Stimulated activated CD8-positive, alpha-beta memory T cell treated with anti-CD3 and anti-CD28 coated beads, Interleukin-7, amount 100 ng/mL, for 24 hours (primary cell): ENCODE data around the gene SNURF.
"Not testable (repeated sequence)": the region's sequence is repeated elsewhere in the genome, so short reads cannot be mapped to it uniquely, and the experiment has no call there.

Source experiments
- DNase-seq: peaks from one replicate; pipeline ENCODE4 v3.0.0-alpha.2; 2020; ENCODE audit warnings: low read depth

SNURF gene

DNA sequence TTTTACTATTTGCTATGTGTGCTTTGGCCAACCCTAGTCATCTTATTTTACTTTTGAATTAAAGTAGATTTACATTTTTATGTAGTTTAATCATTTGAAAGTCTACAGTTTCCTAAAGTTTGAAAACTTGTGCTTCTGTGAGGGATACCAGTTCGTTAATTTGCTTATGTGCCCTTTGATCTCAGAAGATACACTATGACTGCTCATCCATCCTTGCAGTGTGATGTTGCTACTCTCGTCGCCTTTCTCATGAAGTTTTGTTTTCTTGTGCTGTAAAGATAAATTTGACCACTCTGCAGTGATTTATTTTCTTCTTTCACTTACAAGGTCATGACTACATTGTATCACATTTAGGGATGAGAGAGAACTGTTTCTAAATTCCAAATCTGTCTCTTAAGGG, 16.3 kb downstream of the SNURF start:
- no peak for DNase-seq

DNA sequence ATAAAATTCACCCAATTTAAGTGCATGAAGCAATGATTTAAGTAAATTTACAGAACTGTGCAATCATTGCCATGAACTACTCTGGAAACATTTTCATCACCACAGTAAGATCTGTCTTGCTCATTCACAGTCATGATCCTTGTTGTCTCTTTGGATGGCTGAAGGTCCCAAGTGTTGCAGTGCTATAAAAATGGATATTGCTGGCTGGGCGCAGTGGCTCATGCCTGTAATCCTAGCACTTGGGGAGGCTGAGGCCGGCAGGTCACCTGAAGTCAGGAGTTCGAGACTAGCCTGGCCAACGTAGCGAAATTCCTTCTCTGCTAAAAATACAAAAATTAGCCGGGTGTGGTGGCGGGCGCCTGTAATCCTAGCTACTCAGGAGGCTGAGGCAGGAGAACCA, 17.0 kb downstream of the SNURF start:
- DNase-seq: no peak

DNA sequence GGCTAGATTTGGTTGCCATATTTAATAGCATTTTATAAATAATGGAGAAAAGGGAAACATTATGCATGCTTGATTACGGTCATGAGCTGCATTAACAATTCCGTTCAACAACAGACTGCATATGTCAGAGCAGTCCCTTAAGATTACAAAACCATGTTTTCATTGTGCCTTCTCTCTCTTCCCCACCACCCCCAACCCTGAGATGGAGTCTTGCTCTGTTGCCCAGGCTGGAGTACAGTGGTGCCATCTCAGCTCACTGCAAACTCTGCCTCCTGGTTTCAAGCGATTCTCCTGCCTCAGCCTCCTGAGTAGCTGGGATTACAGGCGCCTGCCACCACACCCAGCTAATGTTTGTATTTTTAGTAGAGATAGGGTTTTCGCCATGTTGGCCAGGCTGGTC, 17.9 kb downstream of the SNURF start:
- not testable (repeated sequence) for DNase-seq

DNA sequence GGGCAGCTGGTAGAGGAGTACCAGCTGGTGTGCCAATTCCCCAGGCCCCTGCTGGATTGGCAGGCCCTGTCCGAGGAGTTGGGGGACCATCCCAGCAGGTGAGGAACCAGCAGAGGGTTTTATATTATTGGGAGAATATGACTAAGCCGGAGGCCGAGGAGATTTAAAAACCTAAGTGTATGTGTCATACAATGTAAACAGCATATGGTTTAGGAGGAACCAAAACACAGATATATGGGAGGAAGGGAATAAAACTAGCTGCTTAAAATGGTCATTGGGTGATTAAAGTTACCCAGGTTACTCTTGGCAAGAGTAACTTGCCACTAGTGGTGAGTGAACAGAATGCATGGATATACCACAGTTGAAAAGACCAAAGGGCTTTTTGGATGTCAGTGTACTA, 22.1 kb downstream of the SNURF start:
- DNase-seq: no peak

DNA sequence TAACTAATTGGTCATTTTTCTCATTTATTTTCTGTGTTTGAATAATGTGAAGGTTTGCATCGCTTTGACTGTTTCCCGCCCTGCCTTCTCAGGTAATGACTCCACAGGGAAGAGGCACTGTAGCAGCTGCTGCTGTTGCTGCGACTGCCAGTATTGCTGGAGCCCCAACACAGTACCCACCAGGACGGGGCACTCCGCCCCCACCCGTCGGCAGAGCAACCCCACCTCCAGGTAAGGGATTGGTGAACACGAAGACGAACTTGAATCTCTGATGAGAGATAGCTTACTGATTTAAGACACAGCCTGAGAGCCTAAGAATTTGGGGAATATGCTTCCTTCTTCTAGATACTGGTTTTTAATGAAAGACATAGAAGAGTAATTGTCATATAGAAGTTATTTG, 22.9 kb downstream of the SNURF start:
- DNase-seq: no peak

DNA sequence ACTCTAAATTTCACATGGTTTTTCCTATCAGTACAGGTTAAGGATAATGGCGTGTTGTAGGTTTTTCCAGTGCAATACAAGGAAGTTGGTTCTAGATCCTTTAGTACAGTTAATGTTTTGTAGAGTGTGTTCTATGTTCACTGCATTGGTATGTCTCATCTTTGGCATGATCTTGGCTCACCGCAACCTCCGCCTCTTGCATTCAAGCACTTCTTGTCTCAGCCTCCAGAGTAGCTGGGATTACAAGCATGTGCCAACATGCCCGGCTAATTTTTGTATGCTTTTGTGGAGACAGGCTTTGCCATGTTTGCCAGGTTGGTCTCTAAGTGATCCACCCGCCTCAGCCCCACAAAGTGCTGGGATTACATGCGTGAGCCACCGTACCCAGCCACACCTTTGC, 30.4 kb downstream of the SNURF start:
- DNase-seq: no peak

DNA sequence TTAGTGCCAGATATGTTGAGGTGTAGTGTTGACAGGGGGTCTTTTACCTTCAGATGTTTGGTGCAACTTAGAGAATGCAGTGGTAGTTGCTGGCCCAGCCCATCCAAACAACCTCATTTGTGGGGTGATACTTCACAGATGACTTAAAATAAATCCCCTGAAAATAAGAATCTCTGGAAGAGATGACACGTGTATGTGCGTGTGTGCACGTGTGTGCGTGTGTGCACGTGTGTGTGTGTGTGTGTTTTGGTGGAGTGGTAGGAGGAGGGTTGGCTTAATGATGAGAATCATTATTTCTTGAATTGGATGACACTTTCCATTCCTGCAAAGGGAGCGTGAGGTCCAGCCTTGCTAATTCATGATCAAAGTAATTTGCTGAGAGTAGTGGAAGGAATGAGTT, 31.9 kb downstream of the SNURF start:
- no peak for DNase-seq
